Neutrophil (primary cell): Measurements from ENCODE around the gene OSBPL6.

Experiments used
- H3K27ac ChIP-seq: fragments of 200-600 bp; sonication (generic); 2 replicates; pipeline ENCODE4 v1.5.1; 2016; ENCODE audit warnings: mild to moderate bottlenecking, moderate library complexity
- H3K27me3 ChIP-seq: fragments of 200-600 bp; sonication (generic); 2 replicates; pipeline ENCODE4 v1.6.0; 2016; ENCODE audit warnings: mild to moderate bottlenecking
- H3K36me3 ChIP-seq: fragments of 200-600 bp; sonication (generic); 2 replicates; pipeline ENCODE4 v1.5.1; 2017
- H3K4me1 ChIP-seq, 2 experiments: fragments of 200-600 bp in 1 of 2; sonication (generic) in 1 of 2; 1 replicate in 1 of 2; 2 replicates in 1 of 2; pipeline versions ENCODE4 v1.5.1 to v1.6.1; 2013 to 2016; ENCODE audit warnings: low read depth in 1 of 2, low read length in 1 of 2, mild to moderate bottlenecking in 1 of 2, moderate library complexity in 1 of 2; ENCODE audit not compliant: control insufficient read depth in 1 of 2, insufficient read depth in 1 of 2
- H3K4me3 ChIP-seq, 2 experiments: fragments of 200-600 bp in 1 of 2; sonication (generic) in 1 of 2; 1 replicate in 1 of 2; 2 replicates in 1 of 2; pipeline ENCODE4 v1.5.1; 2013 to 2016; ENCODE audit warnings: low read depth in 1 of 2, low read length in 1 of 2, mild to moderate bottlenecking in 1 of 2, moderate library complexity in 1 of 2
- H3K9me3 ChIP-seq: fragments of 200-600 bp; sonication (generic); 2 replicates; pipeline ENCODE4 v1.5.1; 2016
- TF ChIP-seq, protein P1 (sequence below): fragments of 200-600 bp; sonication (generic); IDR thresholded peaks from 2 replicates; pipeline ENCODE4 v1.5.1; 2016; ENCODE audit warnings: antibody characterized with exemption

Gene OSBPL6

DNA sequence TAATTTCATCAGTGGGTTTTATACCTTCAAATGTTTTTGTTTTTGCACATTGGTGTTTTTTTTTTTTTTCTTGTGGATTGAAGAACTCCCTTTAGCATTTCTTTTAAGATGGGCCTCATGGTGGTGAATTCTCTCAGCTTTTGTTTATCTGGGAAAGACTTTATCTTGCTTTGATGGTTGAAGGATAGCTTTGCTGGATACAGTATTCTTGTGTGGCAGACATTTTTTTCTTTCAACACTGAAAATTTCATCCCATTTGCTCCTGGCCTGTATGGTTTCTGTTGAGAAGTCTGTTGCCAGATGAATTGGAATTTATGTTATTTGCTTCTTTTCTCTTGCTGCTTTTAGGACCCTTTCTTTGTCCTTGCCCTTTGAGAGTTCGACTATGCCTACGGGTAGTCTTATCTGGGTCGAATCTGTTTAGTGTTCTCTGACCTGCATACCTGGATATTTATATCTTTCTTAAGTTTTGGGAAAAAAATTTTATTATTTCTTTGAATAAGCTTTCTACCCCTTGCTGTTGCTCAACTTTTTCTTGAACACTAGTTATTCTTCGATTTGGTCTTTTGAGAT, 231.0 kb downstream of the OSBPL6 start:
- peaks cover 0 to 1% of the 10 kb centered on the region in 2 experiments for H3K4me1 ChIP-seq
- TF ChIP-seq, protein P1, sequence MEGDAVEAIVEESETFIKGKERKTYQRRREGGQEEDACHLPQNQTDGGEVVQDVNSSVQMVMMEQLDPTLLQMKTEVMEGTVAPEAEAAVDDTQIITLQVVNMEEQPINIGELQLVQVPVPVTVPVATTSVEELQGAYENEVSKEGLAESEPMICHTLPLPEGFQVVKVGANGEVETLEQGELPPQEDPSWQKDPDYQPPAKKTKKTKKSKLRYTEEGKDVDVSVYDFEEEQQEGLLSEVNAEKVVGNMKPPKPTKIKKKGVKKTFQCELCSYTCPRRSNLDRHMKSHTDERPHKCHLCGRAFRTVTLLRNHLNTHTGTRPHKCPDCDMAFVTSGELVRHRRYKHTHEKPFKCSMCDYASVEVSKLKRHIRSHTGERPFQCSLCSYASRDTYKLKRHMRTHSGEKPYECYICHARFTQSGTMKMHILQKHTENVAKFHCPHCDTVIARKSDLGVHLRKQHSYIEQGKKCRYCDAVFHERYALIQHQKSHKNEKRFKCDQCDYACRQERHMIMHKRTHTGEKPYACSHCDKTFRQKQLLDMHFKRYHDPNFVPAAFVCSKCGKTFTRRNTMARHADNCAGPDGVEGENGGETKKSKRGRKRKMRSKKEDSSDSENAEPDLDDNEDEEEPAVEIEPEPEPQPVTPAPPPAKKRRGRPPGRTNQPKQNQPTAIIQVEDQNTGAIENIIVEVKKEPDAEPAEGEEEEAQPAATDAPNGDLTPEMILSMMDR = no peak
- H3K27ac ChIP-seq = no peak overlapping the region
- no peaks in the 10 kb centered on the region for H3K27me3 ChIP-seq
- H3K9me3 ChIP-seq = no peaks in the 10 kb centered on the region
- peaks cover 3% of the 10 kb centered on the region for H3K36me3 ChIP-seq
- H3K4me3 ChIP-seq = no peak overlapping the region

DNA sequence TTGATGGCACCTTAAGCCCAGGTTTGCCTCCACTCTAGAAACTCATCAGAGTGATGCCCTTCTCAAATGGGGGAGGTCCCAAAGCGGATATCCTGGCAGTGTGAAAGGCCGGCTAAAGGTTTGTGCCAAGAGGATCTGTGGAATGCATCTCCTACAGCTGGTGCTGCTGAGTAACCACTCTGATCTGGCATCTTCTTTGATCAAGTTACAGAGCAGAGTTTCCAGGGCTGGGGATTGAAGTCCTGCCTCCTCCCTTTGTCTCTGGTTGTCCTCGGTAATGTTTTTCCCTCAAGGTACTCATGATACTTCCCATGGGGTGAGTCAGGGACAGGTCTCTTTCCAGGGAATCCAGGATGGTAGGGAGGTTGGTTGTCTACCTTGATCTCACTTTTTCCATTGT, 232.1 kb downstream of the OSBPL6 start:
- H3K9me3 ChIP-seq = no peaks in the 10 kb centered on the region
- peaks cover 12% of the 10 kb centered on the region for H3K36me3 ChIP-seq

GRCh38 chr2:178427458-178427857, 233.1 kb downstream of the OSBPL6 start:
- no peaks in the 10 kb centered on the region for H3K4me1 ChIP-seq
- TF ChIP-seq, protein P1 = no peak
- peaks cover 19% of the 10 kb centered on the region for H3K36me3 ChIP-seq
- no peaks in the 10 kb centered on the region for H3K9me3 ChIP-seq
- no peak overlapping the region for H3K4me3 ChIP-seq
- no peak overlapping the region for H3K27ac ChIP-seq
- H3K27me3 ChIP-seq = no peaks in the 10 kb centered on the region

More for the DNA sequence above, 232.1 kb downstream of the OSBPL6 start:
- TF ChIP-seq, protein P1 = no peak
- Histone ChIP-seq H3K27ac (no peak overlapping the region), H3K4me1 (no peaks in the 10 kb centered on the region), H3K27me3 (no peaks in the 10 kb centered on the region), H3K4me3 (no peak overlapping the region)

GRCh38 chr2:178428396-178428806, 234.1 kb downstream of the OSBPL6 start:
- Histone ChIP-seq H3K36me3 (peaks cover 24% of the 10 kb centered on the region), H3K27ac (no peak overlapping the region), H3K4me3 (no peak overlapping the region), H3K9me3 (no peaks in the 10 kb centered on the region), H3K4me1 (no peaks in the 10 kb centered on the region), H3K27me3 (no peaks in the 10 kb centered on the region)
- TF ChIP-seq, protein P1 = no peak

DNA sequence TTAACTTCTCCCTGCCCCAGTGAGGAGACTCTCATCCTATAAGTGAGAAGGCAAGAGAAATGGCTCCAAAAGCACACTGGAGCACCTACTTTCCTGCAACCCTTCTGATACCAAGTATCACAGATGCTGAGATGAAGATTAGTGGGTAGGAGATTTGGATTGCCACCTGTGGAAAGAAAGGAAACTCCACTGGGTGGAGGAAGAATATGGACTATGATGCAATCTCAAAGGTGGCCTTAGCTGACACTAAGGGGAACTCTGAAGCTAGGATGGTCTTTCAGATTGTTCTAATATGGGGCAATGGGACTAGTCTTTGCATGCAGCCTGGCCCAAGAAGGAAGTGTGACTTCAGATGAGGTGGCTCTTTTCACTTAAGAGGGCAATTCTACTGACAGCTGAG, 235.0 kb downstream of the OSBPL6 start:
- Histone ChIP-seq H3K9me3 (no peaks in the 10 kb centered on the region), H3K36me3 (peaks cover 29% of the 10 kb centered on the region), H3K27ac (no peak overlapping the region), H3K4me1 (no peaks in the 10 kb centered on the region), H3K4me3 (no peak overlapping the region), H3K27me3 (no peaks in the 10 kb centered on the region)
- TF ChIP-seq, protein P1 = no peak
